Stimulated activated CD8-positive, alpha-beta memory T cell treated with anti-CD3 and anti-CD28 coated beads, Interleukin-15, amount 100 ng/mL, for 24 hours (primary cell): Measurements from ENCODE around the gene STRIP1.

ENCODE experiments used
- DNase-seq: peaks from one replicate; pipeline ENCODE4 v3.0.0-alpha.2; 2020; ENCODE audit warnings: low read depth

The STRIP1 gene

GRCh38 chr1:110050602-110051261 is 16.3 kb downstream of the STRIP1 start:
- DNase-seq = no peak

GRCh38 chr1:110051262-110051648 is 16.8 kb downstream of the STRIP1 start:
- DNase-seq = no peak

GRCh38 chr1:110053552-110054428 is 19.4 kb downstream of the STRIP1 start:
- peak; percentile 60 for DNase-seq

GRCh38 chr1:110055493-110056284 is 21.3 kb downstream of the STRIP1 start:
- no peak for DNase-seq

- no peak for DNase-seq
Observed at GRCh38 chr1:110056285-110056683, 21.9 kb downstream of the STRIP1 start.

- DNase-seq = no peak
Observed at GRCh38 chr1:110056776-110057175, 22.4 kb downstream of the STRIP1 start.

- no peak for DNase-seq
Observed at GRCh38 chr1:110057963-110058518, 23.6 kb downstream of the STRIP1 start.

- DNase-seq = no peak
Observed at GRCh38 chr1:110058591-110058990, 24.2 kb downstream of the STRIP1 start.

GRCh38 chr1:110059133-110059863 is 24.9 kb downstream of the STRIP1 start:
- no peak for DNase-seq

GRCh38 chr1:110060034-110060661 is 25.7 kb downstream of the STRIP1 start:
- DNase-seq = peak; percentile 47

GRCh38 chr1:110060662-110061060 is 26.2 kb downstream of the STRIP1 start:
- no peak for DNase-seq

- no peak for DNase-seq
Observed at GRCh38 chr1:110061341-110061740, 26.9 kb downstream of the STRIP1 start.

GRCh38 chr1:110062612-110063011 is 28.2 kb downstream of the STRIP1 start:
- no peak for DNase-seq

- DNase-seq = no peak
Observed at GRCh38 chr1:110063781-110064180, 29.4 kb downstream of the STRIP1 start.

GRCh38 chr1:110064576-110065337 is 30.3 kb downstream of the STRIP1 start:
- DNase-seq = no peak

GRCh38 chr1:110065841-110066240 is 31.4 kb downstream of the STRIP1 start:
- DNase-seq = no peak

GRCh38 chr1:110067479-110067892 is 33.1 kb downstream of the STRIP1 start:
- DNase-seq = no peak

- no peak for DNase-seq
Observed at GRCh38 chr1:110067893-110068645, 33.6 kb downstream of the STRIP1 start.

GRCh38 chr1:110068646-110069403 is 34.4 kb downstream of the STRIP1 start:
- DNase-seq = no peak
